HG03354 (cell line): ENCODE measurements around the gene CHCHD6.

Experiments
- ATAC-seq: cut with Tn5 transposase; IDR thresholded peaks from one replicate; pipeline ENCODE4 v1.9.1; 2021; ENCODE audit warnings: mild to moderate bottlenecking; ENCODE audit not compliant: unreplicated experiment, poor library complexity, severe bottlenecking

Gene CHCHD6

DNA sequence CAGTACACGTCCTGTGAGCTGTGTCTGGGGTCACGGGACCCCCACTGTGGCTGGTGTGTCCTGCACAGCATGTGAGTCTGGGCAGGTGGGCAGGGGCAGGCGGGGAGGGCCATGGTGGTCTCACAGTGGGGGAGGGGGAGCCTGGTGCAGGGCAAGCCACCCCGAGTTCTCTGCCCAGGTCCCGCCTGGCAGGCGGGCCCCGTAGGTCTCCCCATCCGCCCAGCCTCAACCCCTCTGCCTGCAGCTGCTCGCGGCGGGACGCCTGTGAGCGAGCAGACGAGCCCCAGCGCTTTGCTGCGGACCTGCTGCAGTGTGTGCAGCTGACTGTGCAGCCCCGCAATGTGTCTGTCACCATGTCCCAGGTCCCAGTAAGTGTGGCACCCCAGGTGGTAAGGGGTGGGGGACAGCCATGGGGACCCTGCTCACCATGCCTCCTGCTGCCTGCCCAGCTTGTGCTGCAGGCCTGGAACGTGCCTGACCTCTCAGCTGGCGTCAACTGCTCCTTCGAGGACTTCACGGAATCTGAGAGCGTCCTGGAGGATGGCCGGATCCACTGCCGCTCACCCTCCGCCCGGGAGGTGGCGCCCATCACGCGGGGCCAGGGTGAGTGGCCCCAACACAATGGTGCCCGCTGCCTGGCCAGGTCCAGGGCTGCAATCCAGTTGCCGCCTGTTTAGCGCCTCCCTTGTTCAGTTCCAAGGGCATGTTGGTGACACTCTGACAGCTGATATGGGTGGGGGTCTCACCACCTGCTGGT lies 300.8 kb downstream of the CHCHD6 start:
- ATAC-seq: no peak

DNA sequence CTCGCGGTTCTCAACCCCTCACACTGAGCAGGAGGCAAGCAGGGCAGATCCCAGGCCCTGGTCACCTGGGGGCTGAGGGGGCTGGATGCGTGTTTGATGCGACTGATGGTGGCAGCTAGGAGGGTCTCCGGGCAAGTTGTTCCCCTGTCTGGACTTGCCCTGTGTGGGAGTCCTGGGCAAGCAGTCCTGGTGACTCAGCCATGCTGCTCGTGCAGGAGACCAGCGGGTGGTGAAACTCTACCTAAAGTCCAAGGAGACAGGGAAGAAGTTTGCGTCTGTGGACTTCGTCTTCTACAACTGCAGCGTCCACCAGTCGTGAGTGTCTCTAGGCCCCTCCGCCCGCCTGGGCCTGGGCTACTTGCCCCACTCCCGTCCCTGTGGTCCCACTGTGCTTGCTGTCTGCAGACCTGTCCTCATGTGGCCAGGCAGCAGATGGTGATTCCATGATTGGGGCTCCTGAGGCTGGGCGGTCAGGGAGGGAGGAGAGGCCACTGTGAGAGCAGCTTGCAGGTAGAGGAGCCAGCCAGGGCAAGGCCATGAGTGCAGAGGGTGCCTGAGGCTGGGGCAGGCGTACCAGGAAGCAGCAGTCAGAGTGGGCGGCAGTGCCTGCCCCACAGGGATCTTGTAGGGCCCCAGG lies 301.9 kb downstream of the CHCHD6 start:
- ATAC-seq: no peak

DNA sequence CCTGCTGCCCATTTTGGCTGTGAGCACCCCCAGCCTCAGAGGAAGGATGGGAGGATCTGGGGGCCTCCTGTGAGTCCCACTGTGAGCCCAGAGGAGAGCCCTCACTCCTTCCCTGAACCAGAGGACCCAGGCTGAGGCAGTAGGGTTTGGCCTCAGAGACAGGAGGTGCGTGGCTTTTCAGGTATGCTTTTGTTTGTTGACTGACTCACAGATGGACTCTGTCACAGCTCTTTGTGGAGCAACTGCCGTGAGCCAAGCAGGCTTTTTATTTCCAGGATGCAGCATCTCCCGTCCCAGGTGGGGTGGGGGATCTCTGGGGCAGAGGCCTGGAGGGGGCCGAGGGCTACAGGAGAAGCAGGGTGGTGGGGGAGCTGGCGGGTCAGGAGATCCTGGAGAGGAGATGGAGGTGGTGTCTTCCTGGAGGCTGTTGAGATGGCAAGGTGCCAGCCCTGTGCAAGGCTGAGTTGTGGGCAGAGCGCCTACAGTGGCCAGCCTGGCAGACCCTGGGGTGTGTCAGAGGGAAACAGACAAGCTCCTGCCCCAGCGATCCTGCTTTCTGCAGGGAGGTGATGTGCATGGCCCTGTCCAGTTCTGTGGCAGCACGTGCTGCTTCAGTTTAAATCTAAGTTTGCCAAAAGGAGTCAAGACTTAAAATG lies 302.9 kb downstream of the CHCHD6 start:
- no peak for ATAC-seq

DNA sequence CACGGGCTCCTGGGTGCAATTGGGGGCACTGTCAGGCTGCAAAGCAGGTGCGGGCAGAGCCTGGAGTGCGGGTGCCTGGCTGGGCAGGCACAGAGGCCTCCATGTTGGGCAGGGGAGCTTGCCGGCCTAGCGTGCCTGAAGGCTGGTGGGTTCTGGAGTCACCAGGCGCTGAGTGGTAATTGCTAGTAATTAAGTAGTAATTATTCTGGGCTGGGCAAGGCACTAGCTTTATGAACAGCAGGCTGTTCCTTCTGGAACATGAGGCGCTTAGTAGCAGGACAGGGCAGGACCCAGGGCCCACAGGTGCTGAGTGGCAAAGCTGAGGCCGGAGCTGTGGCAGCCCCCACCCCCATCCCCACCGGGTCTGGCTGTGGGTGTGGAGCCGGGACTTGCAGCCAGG lies 304.2 kb downstream of the CHCHD6 start:
- no peak for ATAC-seq

DNA sequence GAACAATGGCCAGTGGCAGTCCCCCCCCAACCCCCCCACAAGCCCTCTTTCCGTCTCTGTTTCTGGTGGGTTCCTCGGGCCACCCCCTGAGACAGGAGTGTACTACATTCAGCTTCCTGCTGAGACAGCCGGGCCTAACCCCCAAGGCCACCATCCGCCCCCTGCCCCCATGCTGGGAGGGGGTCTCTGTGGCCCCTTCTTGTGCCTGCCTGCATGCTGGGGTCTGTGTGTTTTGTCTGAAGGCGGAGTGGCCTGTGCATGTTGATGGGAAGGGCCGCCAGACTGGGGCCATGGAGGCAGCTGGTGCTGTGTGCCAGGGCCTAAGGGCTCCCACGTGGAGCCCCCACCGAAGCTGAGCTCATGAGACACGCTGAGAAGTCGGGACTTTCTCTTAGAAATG lies 305.5 kb downstream of the CHCHD6 start:
- no peak for ATAC-seq
